Ascending aorta (tissue), 2 donors: ENCODE data around the gene AKNAD1. TPM values are rescaled to one million over a fixed set of nuclear protein-coding genes. Genes with fewer than 3 reads are reported as not detected.
A peak's percentile ranks its signal among the peaks of the same experiment; 100 is the strongest.

Experiments used
- DNase-seq, 2 donors: peaks; one replicate each; pipeline ENCODE4 v3.0.0-alpha.2; 2019; ENCODE audit warnings: low spot score in 2 of 2
- H3K27ac ChIP-seq, 2 donors: fragments of 200-600 bp; sonication (generic); one replicate each; pipeline ENCODE4 v1.5.1; 2016 to 2017; ENCODE audit warnings: mild to moderate bottlenecking in 1 of 2
- H3K27me3 ChIP-seq: fragments of 200-600 bp; sonication (generic); one replicate; pipeline ENCODE4 v1.5.1; 2017
- H3K36me3 ChIP-seq, 2 donors: fragments of 200-600 bp; sonication (generic); one replicate each; pipeline ENCODE4 v1.5.1; 2016
- H3K4me1 ChIP-seq, 2 donors: fragments of 200-600 bp; sonication (generic); one replicate each; pipeline ENCODE4 v1.5.1; 2016 to 2017; ENCODE audit warnings: mild to moderate bottlenecking in 1 of 2
- H3K4me3 ChIP-seq, 2 donors: fragments of 200-600 bp; sonication (generic); one replicate each; pipeline ENCODE4 v1.5.1; 2016 to 2017; ENCODE audit warnings: mild to moderate bottlenecking in 1 of 2
- H3K9me3 ChIP-seq, 2 donors: fragments of 200-600 bp; sonication (generic); one replicate each; pipeline ENCODE4 v1.5.1; 2016
- intact Hi-C: fragments of 100-400 bp; cut with DNase I; formaldehyde crosslinking; loops from one replicate; pipeline ENCODE4 v1.15.1; 2023
- total RNA-seq: library from RNA; depleted of rRNA; stranded (reverse); fragments of >200 nt; gene quantifications from one replicate; pipeline ENCODE4 v1.1.0, GENCODE V29; 2016
- TF ChIP-seq, protein P1 (sequence below), 3 experiments: fragments of 200-600 bp in 2 of 3; fragments of 450-650 bp in 1 of 3; sonication (generic) in 2 of 3; IDR thresholded peaks; one replicate each; pipeline ENCODE4 v1.5.1; 2016 to 2019; ENCODE audit warnings: antibody characterized with exemption in 3 of 3, mild to moderate bottlenecking in 1 of 3, moderate library complexity in 1 of 3

AKNAD1 gene
- total RNA-seq, 1 donor from 2014 or later: not detected

DNA sequence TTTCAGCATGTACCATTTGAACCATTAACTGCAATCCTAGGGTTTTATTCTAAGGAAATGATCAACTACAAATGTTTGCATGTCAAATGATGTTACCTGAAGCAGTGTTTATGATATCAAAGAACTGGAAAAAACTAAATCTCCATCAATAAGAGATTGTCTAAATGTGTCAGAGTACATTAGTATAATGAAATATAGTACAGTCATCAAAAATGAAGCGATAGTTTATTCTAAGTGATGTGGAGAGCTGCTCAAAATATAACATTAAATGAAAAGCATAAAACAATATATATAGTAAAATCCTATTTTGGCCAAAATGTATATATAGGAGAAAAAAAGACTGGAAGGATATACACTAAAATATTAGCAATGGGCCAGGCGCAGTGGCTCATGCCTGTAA lies 24.0 kb downstream of the AKNAD1 start:
- Histone ChIP-seq H3K36me3 (no peaks in the 10 kb centered on the region), H3K27ac (no peak overlapping the region), H3K4me3 (no peak overlapping the region), H3K27me3 (no peaks in the 10 kb centered on the region), H3K9me3 (no peaks in the 10 kb centered on the region), H3K4me1 (peaks cover 0 to 24% of the 10 kb centered on the region in 2 donors)
- no peak for DNase-seq
- intact Hi-C loops: no loop called here
- TF ChIP-seq, protein P1, sequence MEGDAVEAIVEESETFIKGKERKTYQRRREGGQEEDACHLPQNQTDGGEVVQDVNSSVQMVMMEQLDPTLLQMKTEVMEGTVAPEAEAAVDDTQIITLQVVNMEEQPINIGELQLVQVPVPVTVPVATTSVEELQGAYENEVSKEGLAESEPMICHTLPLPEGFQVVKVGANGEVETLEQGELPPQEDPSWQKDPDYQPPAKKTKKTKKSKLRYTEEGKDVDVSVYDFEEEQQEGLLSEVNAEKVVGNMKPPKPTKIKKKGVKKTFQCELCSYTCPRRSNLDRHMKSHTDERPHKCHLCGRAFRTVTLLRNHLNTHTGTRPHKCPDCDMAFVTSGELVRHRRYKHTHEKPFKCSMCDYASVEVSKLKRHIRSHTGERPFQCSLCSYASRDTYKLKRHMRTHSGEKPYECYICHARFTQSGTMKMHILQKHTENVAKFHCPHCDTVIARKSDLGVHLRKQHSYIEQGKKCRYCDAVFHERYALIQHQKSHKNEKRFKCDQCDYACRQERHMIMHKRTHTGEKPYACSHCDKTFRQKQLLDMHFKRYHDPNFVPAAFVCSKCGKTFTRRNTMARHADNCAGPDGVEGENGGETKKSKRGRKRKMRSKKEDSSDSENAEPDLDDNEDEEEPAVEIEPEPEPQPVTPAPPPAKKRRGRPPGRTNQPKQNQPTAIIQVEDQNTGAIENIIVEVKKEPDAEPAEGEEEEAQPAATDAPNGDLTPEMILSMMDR (IDR thresholded peaks at IDR 0.05): no peak

DNA sequence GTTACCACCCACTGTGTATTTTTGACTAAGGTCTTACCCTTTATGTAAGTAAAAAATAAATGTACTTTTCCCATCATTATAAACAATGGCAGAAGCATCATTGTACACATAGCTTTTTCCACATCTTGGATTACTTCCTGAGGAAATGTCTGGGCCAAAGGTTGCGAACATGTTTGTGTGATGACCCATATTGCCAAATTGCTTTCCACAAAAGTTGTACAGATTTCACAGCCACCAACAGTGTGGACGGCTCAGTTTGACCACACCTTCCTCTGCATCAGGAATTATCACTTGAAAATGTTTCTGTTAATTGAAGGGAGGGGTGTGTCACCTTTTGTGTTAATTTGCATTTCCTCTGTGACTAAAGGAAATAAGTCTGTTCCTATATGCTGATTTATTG lies 25.7 kb downstream of the AKNAD1 start:
- DNase-seq: no peak
- no peak overlapping the region for H3K4me3 ChIP-seq
- H3K27ac ChIP-seq: peak overlapping the region; percentile 79 to 88
- TF ChIP-seq, protein P1 (IDR thresholded peaks at IDR 0.05): no peak
- peaks cover 0 to 26% of the 10 kb centered on the region in 2 donors for H3K4me1 ChIP-seq
- no peaks in the 10 kb centered on the region for H3K36me3 ChIP-seq
- no peaks in the 10 kb centered on the region for H3K27me3 ChIP-seq
- intact Hi-C loops: no loop called here
- H3K9me3 ChIP-seq: no peaks in the 10 kb centered on the region

DNA sequence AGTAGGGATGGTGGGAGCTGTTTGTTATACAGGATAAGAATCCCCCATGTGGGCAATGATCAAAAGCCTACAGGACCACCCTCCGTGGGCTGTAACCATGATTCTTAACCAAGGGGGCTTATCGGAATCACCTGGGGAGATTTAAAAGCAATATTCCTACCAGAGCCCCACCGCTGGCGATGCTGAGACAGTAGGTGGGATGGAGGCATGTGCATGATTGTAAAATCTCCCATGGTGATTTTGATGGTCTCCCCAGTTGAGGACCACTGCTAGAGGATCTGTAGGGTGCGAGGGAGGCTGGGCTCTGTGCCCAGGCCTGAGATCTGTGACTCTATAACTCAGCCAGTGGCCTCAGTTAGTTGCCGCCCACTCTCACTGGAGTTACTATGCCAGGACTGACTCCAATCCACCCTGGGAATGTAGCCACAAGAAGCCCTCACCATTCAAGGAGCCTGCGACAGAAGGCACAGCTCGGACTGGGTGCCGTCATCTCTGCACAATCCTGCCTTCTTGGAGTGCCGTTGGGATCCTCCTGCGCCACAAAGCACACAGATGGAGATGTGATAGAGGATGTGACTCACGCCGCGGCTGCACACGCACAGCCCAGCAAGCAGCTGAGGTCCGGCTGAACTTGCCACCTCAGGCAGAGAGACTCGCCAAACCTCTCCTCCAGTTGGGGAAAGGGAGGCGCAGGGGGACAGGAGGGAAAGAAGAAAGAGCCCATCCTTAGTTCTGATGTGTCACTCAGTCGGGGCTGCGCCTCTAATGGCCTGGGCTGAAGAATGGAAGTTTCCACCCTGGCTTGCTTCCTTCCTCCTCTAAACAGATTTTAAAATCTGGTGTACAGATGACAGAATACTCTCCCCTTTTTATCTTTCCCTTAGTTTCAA lies 26.5 kb downstream of the AKNAD1 start:
- H3K4me1 ChIP-seq: peaks cover 0 to 26% of the 10 kb centered on the region in 2 donors
- intact Hi-C loops: loop anchor here (1.0 kb wide), 1 partner anchor 14 kb away; no protein-coding TSS in a partner anchor
- H3K9me3 ChIP-seq: no peaks in the 10 kb centered on the region
- no peaks in the 10 kb centered on the region for H3K27me3 ChIP-seq
- peak overlapping the region; percentile 79 to 88 for H3K27ac ChIP-seq
- H3K36me3 ChIP-seq: no peaks in the 10 kb centered on the region
- H3K4me3 ChIP-seq: peak overlapping the region in 1 of 2 donors; percentile 18
- peak; percentile 57 to 91 for DNase-seq
- TF ChIP-seq, protein P1 (IDR thresholded peaks at IDR 0.05): no peak

DNA sequence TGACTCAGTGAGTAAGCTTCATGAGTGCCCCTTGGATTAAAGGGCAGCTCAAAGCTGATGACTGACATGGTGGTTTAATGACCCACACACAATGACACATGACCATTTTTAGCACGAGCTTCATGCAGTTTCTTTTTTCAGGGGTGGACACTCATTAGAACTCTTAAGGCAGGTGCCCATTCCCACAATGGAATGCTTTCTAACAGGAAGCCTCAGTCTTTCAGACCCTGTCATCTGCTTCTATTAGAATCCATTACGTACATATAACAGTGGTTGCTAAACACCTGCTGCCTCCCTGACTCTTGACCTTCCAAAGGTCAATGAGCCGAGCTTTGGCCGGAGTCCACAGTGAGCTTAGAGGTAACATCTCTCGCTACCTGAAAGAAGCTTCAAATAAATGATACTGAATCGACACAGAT lies 27.4 kb downstream of the AKNAD1 start:
- H3K4me3 ChIP-seq: no peak overlapping the region
- no peaks in the 10 kb centered on the region for H3K27me3 ChIP-seq
- intact Hi-C loops: loop anchor here (2.0 kb wide), 1 partner anchor 47 kb away; the partner anchor contains the start of gene GPSM2
- H3K9me3 ChIP-seq: no peaks in the 10 kb centered on the region
- TF ChIP-seq, protein P1 (IDR thresholded peaks at IDR 0.05): no peak
- peak overlapping the region; percentile 79 to 88 for H3K27ac ChIP-seq
- no peaks in the 10 kb centered on the region for H3K36me3 ChIP-seq
- no peak for DNase-seq
- peaks cover 0 to 26% of the 10 kb centered on the region in 2 donors for H3K4me1 ChIP-seq

DNA sequence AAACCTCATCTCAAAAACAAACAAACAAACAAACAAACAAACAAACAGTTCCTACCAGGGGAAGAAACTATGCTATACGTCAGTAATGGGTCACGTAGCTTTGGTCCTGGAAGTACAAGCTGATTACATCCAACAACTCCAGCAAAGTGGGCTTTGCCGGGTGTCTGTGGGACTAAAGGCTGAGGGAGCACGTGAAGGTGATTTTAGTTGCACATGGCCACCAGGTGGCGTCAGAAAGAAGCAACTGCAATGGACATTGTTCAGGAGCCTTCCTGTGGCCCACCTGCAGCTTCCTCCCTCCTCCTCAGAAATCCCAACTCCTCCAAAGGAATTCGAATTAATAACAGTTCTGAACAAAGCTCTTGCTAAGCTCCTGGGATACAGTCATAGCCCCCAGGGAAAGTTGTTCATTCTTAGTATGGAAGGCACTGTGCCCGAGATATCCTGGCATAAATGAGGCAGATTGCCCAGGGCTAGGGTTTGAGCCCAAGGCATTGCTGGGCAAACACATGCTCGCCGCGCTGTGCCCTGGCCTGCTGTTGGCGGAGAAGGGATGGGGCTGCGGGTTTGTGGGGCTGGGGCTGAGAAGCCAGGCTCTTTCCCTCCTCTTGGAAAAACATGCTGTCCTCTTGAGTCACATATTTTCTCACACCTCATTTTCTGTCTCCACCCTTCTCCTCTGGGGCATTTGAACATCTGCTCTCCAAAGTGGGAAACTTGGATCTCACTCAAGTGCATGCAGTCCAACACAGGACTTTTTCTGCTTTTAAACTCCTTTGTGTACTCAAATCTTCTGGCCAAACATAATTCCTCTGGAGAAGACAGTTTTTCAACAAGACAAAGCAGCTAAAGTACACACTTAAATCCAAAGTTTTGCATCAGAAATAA lies 28.6 kb downstream of the AKNAD1 start:
- TF ChIP-seq, protein P1 (IDR thresholded peaks at IDR 0.05): peak; percentile 70 to 82 (median 70)
- Histone ChIP-seq H3K4me1 (peaks cover 0 to 26% of the 10 kb centered on the region in 2 donors), H3K9me3 (no peaks in the 10 kb centered on the region), H3K27ac (peak overlapping the region; percentile 79 to 88), H3K27me3 (no peaks in the 10 kb centered on the region), H3K36me3 (no peaks in the 10 kb centered on the region), H3K4me3 (peak overlapping the region in 1 of 2 donors; percentile 28)
- intact Hi-C loops: loop anchor here (1.0 to 2.0 kb wide), 2 partner anchors 48 to 70 kb away; partner anchors contain the start of gene GPSM2
- peak in 1 of 2 donors; percentile 90 for DNase-seq
